A549 (cell line): ENCODE results near the gene EMID1. TPM values are rescaled to one million over a fixed set of nuclear protein-coding genes. Genes with fewer than 3 reads are reported as not detected.

Experiments
- ATAC-seq, 2 experiments: fragments of 200-7000 bp in 1 of 2; fragments of >200 bp in 1 of 2; cut with Nextera tagmentation in 1 of 2; cut with Tn5 transposase in 1 of 2; 3 replicates each; pipeline versions ENCODE4 v1.8.0 to v1.9.1; 2018 to 2020; ENCODE audit warnings: mild to moderate bottlenecking in 1 of 2, moderate library complexity in 1 of 2
- CTCF ChIA-PET: fragments of 300-600 bp; sonication (Branson Sonifier 250); formaldehyde crosslinking; extraction: SDS; loops from one replicate; lab custom pipeline; 2021; ENCODE audit warnings: antibody characterized with exemption, inconsistent platforms; lab: Yijun Ruan, JAX
- POLR2A ChIA-PET: fragments of 350-600 bp; formaldehyde crosslinking; extraction: SDS; loops from one replicate; lab custom pipeline; 2021; ENCODE audit warnings: antibody characterized with exemption, inconsistent platforms; lab: Yijun Ruan, JAX
- DNase-seq, 2 experiments: peaks; one replicate each; pipeline versions ENCODE4 v3.0.0 to v3.0.0-alpha.2; 2011 to 2016; ENCODE audit warnings: low read depth in 1 of 2, low spot score in 1 of 2
- FAIRE-seq: peaks from 2 replicates; lab custom pipeline; 2011; peaks lifted over from hg19 to GRCh38; lab: Jason Lieb, UNC
- H3K27ac ChIP-seq, 2 experiments: fragments of >200 bp; sonication (Bioruptor Twin); formaldehyde crosslinking; 3 replicates each; pipeline ENCODE4 v1.5.1; 2016 to 2017
- H3K4me1 ChIP-seq: fragments of >200 bp; sonication (Bioruptor Twin); formaldehyde crosslinking; 3 replicates; pipeline ENCODE4 v1.6.1; 2016
- H3K4me2 ChIP-seq: fragments of >200 bp; sonication (Bioruptor Twin); formaldehyde crosslinking; 3 replicates; pipeline ENCODE4 v1.6.1; 2016
- H3K4me3 ChIP-seq: fragments of >200 bp; sonication (Bioruptor Twin); formaldehyde crosslinking; 3 replicates; pipeline ENCODE4 v1.5.1; 2016
- H3K9me3 ChIP-seq: fragments of >200 bp; sonication (Bioruptor Twin); formaldehyde crosslinking; 3 replicates; pipeline ENCODE4 v1.6.1; 2016
- BCL3 ChIP-seq: fragments of >200 bp; sonication (Bioruptor Twin); formaldehyde crosslinking; IDR thresholded peaks from 3 replicates; pipeline ENCODE4 v1.6.1; 2016
- CBX8 ChIP-seq: fragments of 200-600 bp; sonication (generic); IDR thresholded peaks from 2 replicates; pipeline ENCODE4 v1.6.1; 2016
- CEBPB ChIP-seq, 2 experiments: fragments of >200 bp in 1 of 2; sonication (Bioruptor Twin) in 1 of 2; formaldehyde crosslinking in 1 of 2; IDR thresholded peaks; 2 replicates each; pipeline ENCODE4 v1.6.1; 2012 to 2016
- EHF ChIP-seq: fragments of 250-450 bp; sonication (Bioruptor Pico); IDR thresholded peaks from 2 replicates; pipeline ENCODE4 v1.5.0; 2020; ENCODE audit warnings: mild to moderate bottlenecking
- EHMT2 ChIP-seq: fragments of 200-600 bp; sonication (generic); IDR thresholded peaks from 2 replicates; pipeline ENCODE4 v1.6.1; 2016; ENCODE audit warnings: antibody characterized with exemption, low read depth, mild to moderate bottlenecking, moderate library complexity
- ELK1 ChIP-seq: fragments of 150-350 bp; IDR thresholded peaks from 2 replicates; pipeline ENCODE4 v1.6.1; 2014; ENCODE audit warnings: low read depth, mild to moderate bottlenecking, low read length
- ESRRA ChIP-seq: fragments of 150-350 bp; IDR thresholded peaks from 2 replicates; pipeline ENCODE4 v1.6.1; 2014; ENCODE audit warnings: mild to moderate bottlenecking, low read length, borderline replicate concordance
- FOSB ChIP-seq: fragments of 250-450 bp; sonication (Bioruptor Pico); IDR thresholded peaks from 2 replicates; pipeline ENCODE4 v1.5.0; 2020; ENCODE audit warnings: mild to moderate bottlenecking, moderate library complexity
- FOSL2 ChIP-seq, 2 experiments: fragments of 450-650 bp in 1 of 2; fragments of >200 bp in 1 of 2; sonication (Bioruptor Twin) in 1 of 2; formaldehyde crosslinking; IDR thresholded peaks; 2 replicates each; pipeline versions ENCODE4 v1.5.0 to v1.6.1; 2016 to 2020; ENCODE audit warnings: mild to moderate bottlenecking in 1 of 2, moderate library complexity in 1 of 2
- GATA3 ChIP-seq: IDR thresholded peaks from 2 replicates; pipeline ENCODE4 v1.6.1; 2012; ENCODE audit warnings: borderline replicate concordance
- HDAC2 ChIP-seq: fragments of 200-600 bp; sonication (generic); IDR thresholded peaks from 2 replicates; pipeline ENCODE4 v1.6.1; 2016
- HES2 ChIP-seq: fragments of >200 bp; sonication (Bioruptor Twin); formaldehyde crosslinking; IDR thresholded peaks from 2 replicates; pipeline ENCODE4 v1.6.1; 2016
- HOXA7 ChIP-seq: fragments of 250-450 bp; sonication (Bioruptor Pico); IDR thresholded peaks from 2 replicates; pipeline ENCODE4 v1.5.0; 2020; ENCODE audit warnings: mild to moderate bottlenecking, moderate library complexity
- HOXB13 ChIP-seq: fragments of 250-450 bp; sonication (Bioruptor Pico); IDR thresholded peaks from 2 replicates; pipeline ENCODE4 v1.5.0; 2020; ENCODE audit warnings: low read depth, mild to moderate bottlenecking, moderate library complexity
- HOXB5 ChIP-seq: fragments of 250-450 bp; sonication (Bioruptor Pico); IDR thresholded peaks from 2 replicates; pipeline ENCODE4 v1.5.0; 2020; ENCODE audit warnings: mild to moderate bottlenecking, moderate library complexity
- JUN ChIP-seq, 2 experiments: fragments of >200 bp; sonication (Bioruptor Twin); formaldehyde crosslinking; IDR thresholded peaks; 2 replicates in 1 of 2; 3 replicates in 1 of 2; pipeline ENCODE4 v1.6.1; 2016 to 2017
- KDM1A ChIP-seq: fragments of 200-600 bp; sonication (generic); IDR thresholded peaks from 2 replicates; pipeline ENCODE4 v1.6.1; 2016; ENCODE audit warnings: low read depth, mild to moderate bottlenecking
- MAFK ChIP-seq: fragments of 450-650 bp; IDR thresholded peaks from 2 replicates; pipeline ENCODE4 v1.6.1; 2014; ENCODE audit not compliant: partially characterized antibody
- MAZ ChIP-seq: fragments of 150-350 bp; IDR thresholded peaks from 2 replicates; pipeline ENCODE4 v1.6.1; 2014; ENCODE audit warnings: antibody characterized with exemption, low read depth, low read length, borderline replicate concordance
- NFE2L2 ChIP-seq: fragments of 150-350 bp; conservative IDR thresholded peaks from 2 replicates; pipeline ENCODE4 v1.6.1; 2014; ENCODE audit warnings: low read length
- NPAS2 ChIP-seq: fragments of 250-450 bp; sonication (Bioruptor Pico); IDR thresholded peaks from 2 replicates; pipeline ENCODE4 v1.8.0; 2022; ENCODE audit warnings: mild to moderate bottlenecking, moderate library complexity, borderline replicate concordance
- NR3C1 ChIP-seq: fragments of >200 bp; sonication (Bioruptor Twin); formaldehyde crosslinking; IDR thresholded peaks from 3 replicates; pipeline ENCODE4 v1.6.1; 2017
- POLR2A ChIP-seq: IDR thresholded peaks from 2 replicates; pipeline ENCODE4 v1.6.1; 2012; ENCODE audit warnings: mild to moderate bottlenecking, low read length
- RAD21 ChIP-seq, 2 experiments: fragments of >200 bp in 1 of 2; sonication (Bioruptor Twin) in 1 of 2; formaldehyde crosslinking in 1 of 2; IDR thresholded peaks in 1 of 2; conservative IDR thresholded peaks in 1 of 2; 2 replicates in 1 of 2; 3 replicates in 1 of 2; pipeline ENCODE4 v1.6.1; 2012 to 2018; ENCODE audit warnings: inconsistent platforms in 1 of 2
- RNF2 ChIP-seq: fragments of 200-600 bp; sonication (generic); IDR thresholded peaks from 2 replicates; pipeline ENCODE4 v1.6.1; 2016; ENCODE audit warnings: low read depth, mild to moderate bottlenecking, antibody characterized with exemption, moderate library complexity, borderline replicate concordance
- USF2 ChIP-seq: fragments of 450-650 bp; IDR thresholded peaks from 2 replicates; pipeline ENCODE4 v1.6.1; 2014; ENCODE audit warnings: antibody characterized with exemption
- ZC3H11A ChIP-seq: fragments of 450-650 bp; IDR thresholded peaks from 2 replicates; pipeline ENCODE4 v1.6.1; 2014; ENCODE audit warnings: antibody characterized with exemption, mild to moderate bottlenecking
- ZNF302 ChIP-seq: fragments of 250-450 bp; sonication (Bioruptor Pico); IDR thresholded peaks from 2 replicates; pipeline ENCODE4 v1.9.0; 2021; ENCODE audit warnings: inconsistent platforms, mild to moderate bottlenecking, moderate library complexity
- ZSCAN20 ChIP-seq: fragments of 250-450 bp; sonication (Bioruptor Pico); IDR thresholded peaks from 2 replicates; pipeline ENCODE4 v1.8.0; 2022; ENCODE audit warnings: mild to moderate bottlenecking, moderate library complexity
- WGBS: methylation state at CpG from one replicate; pipeline ENCODE4 v1.1.6; 2017; ENCODE audit errors: missing lambda C conversion rate; 5-methylcytosine and 5-hydroxymethylcytosine counted together
- polyA plus RNA-seq, 4 experiments: library from polyadenylated mRNA; depleted of rRNA in 3 of 4; stranded (reverse); fragments of >200 nt; fragmentation: RNase III in 1 of 4; extraction: RNeasy Plus Mini Kit Qiagen cat#74134 plus additional on column Dnase treatment in 1 of 4; gene quantifications; 2 replicates in 3 of 4; 3 replicates in 1 of 4; pipeline ENCODE4 v1.2.3, GENCODE V29; 2011 to 2017
- TF ChIP-seq, protein P1 (sequence below): IDR thresholded peaks from 2 replicates; pipeline ENCODE4 v1.6.1; 2012
- TF ChIP-seq, protein P2 (sequence below): IDR thresholded peaks from 2 replicates; pipeline ENCODE4 v1.6.1; 2012; ENCODE audit warnings: low read depth, borderline replicate concordance
- TF ChIP-seq, protein P3 (sequence below): fragments of 200-600 bp; sonication (generic); IDR thresholded peaks from 2 replicates; pipeline ENCODE4 v1.6.1; 2016; ENCODE audit warnings: antibody characterized with exemption, mild to moderate bottlenecking, moderate library complexity

Gene EMID1
- polyA plus RNA-seq, 2 of the 4 experiments (the other 2 are of a cell fraction), result 0.28 TPM

GRCh38 chr22:29172216-29172615, 33.5 kb upstream of the EMID1 start:
- 56% methylated on average over 5 of the region's 6 CpGs for WGBS

DNA sequence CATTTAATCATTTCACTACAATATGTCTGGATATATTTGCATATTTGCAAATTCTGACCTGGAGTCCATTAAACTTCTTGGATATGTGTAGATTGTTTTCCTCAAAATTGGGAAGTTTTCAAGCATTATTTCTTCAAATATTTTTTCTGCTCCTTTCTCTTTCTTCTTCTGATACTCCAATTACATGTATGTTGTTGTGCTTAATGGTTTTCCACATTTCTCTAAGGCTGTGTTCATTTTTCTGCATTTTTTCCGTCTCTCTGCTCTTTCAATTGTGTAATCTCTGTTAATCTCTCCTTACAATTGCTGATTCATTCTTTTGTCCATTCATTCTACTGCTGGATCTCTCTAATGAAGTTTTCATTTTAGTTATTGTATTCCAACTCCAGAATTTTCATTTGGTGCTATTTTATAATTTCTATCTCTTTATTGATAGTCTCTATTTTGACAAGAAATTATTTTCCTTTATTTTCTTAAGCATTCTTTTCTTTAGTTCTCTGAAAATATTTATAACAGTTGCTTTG, 30.3 kb upstream of the EMID1 start:
- Histone ChIP-seq H3K4me2 (no peak overlapping the region), H3K27ac (no peak overlapping the region), H3K9me3 (peaks cover 7% of the 10 kb centered on the region), H3K4me3 (no peak overlapping the region), H3K4me1 (no peaks in the 10 kb centered on the region)
- ATAC-seq (no peak), FAIRE-seq (no peak), DNase-seq (no peak)
- WGBS, result 26% methylated on average over 1 of the region's 1 CpG
- POLR2A ChIA-PET, result no interaction called here
- CTCF ChIA-PET, result interaction anchor here (1.8 kb wide), 1 partner anchor 21 kb away, joined by 6 read pairs; no protein-coding TSS in a partner anchor
- TF ChIP-seq MAZ (no peak), EHMT2 (no peak), ZNF302 (CRISPR knock-in tag) (no peak), BCL3 (no peak), ZC3H11A (no peak), EHF (no peak), FOSL2 (IDR thresholded peaks at IDR 0.05) (no peak), FOSL2 (CRISPR knock-in tag; IDR thresholded peaks at IDR 0.05) (no peak), NPAS2 (CRISPR knock-in tag) (no peak), HES2 (no peak), USF2 (no peak), HOXA7 (no peak), ZSCAN20 (CRISPR knock-in tag) (no peak), ELK1 (no peak), FOSB (CRISPR knock-in tag) (no peak), RNF2 (no peak), RAD21 (conservative IDR thresholded peaks at IDR 0.05 in 1 of 2, IDR thresholded peaks at IDR 0.05 in 1 of 2) (no peak), NFE2L2 (no peak), HOXB13 (CRISPR knock-in tag) (no peak)
- TF ChIP-seq, protein P1, sequence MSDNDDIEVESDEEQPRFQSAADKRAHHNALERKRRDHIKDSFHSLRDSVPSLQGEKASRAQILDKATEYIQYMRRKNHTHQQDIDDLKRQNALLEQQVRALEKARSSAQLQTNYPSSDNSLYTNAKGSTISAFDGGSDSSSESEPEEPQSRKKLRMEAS, result no peak
- TF ChIP-seq, protein P2, sequence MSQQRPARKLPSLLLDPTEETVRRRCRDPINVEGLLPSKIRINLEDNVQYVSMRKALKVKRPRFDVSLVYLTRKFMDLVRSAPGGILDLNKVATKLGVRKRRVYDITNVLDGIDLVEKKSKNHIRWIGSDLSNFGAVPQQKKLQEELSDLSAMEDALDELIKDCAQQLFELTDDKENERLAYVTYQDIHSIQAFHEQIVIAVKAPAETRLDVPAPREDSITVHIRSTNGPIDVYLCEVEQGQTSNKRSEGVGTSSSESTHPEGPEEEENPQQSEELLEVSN, result no peak

More at GRCh38 chr22:29172216-29172615, 33.5 kb upstream of the EMID1 start:
- FAIRE-seq, result no peak
- Histone ChIP-seq H3K4me2 (no peak overlapping the region), H3K27ac (no peak overlapping the region), H3K4me1 (no peaks in the 10 kb centered on the region), H3K4me3 (no peak overlapping the region), H3K9me3 (peaks cover 7% of the 10 kb centered on the region)
- TF ChIP-seq NPAS2 (CRISPR knock-in tag) (no peak), EHMT2 (no peak), GATA3 (no peak), HOXB5 (CRISPR knock-in tag) (no peak), FOSB (CRISPR knock-in tag) (no peak), FOSL2 (IDR thresholded peaks at IDR 0.05) (no peak), FOSL2 (CRISPR knock-in tag; IDR thresholded peaks at IDR 0.05) (no peak), HOXA7 (no peak), MAFK (no peak), ESRRA (no peak), POLR2A (no peak), NR3C1 (no peak), HDAC2 (no peak), JUN (IDR thresholded peaks at IDR 0.05) (no peak), CEBPB (IDR thresholded peaks at IDR 0.05) (no peak), KDM1A (no peak), CBX8 (no peak)
- TF ChIP-seq, protein P3, sequence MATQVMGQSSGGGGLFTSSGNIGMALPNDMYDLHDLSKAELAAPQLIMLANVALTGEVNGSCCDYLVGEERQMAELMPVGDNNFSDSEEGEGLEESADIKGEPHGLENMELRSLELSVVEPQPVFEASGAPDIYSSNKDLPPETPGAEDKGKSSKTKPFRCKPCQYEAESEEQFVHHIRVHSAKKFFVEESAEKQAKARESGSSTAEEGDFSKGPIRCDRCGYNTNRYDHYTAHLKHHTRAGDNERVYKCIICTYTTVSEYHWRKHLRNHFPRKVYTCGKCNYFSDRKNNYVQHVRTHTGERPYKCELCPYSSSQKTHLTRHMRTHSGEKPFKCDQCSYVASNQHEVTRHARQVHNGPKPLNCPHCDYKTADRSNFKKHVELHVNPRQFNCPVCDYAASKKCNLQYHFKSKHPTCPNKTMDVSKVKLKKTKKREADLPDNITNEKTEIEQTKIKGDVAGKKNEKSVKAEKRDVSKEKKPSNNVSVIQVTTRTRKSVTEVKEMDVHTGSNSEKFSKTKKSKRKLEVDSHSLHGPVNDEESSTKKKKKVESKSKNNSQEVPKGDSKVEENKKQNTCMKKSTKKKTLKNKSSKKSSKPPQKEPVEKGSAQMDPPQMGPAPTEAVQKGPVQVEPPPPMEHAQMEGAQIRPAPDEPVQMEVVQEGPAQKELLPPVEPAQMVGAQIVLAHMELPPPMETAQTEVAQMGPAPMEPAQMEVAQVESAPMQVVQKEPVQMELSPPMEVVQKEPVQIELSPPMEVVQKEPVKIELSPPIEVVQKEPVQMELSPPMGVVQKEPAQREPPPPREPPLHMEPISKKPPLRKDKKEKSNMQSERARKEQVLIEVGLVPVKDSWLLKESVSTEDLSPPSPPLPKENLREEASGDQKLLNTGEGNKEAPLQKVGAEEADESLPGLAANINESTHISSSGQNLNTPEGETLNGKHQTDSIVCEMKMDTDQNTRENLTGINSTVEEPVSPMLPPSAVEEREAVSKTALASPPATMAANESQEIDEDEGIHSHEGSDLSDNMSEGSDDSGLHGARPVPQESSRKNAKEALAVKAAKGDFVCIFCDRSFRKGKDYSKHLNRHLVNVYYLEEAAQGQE, result no peak
- no peak for ATAC-seq
- ChIA-PET CTCF (interaction anchor here (0.6 kb wide), 1 partner anchor 143 kb away, joined by 3 read pairs; no protein-coding TSS in a partner anchor), POLR2A (no interaction called here)
- no peak for DNase-seq
